ENCODE data around the gene CTNS. TPM values are rescaled to one million over a fixed set of nuclear protein-coding genes. Genes with fewer than 3 reads are reported as not detected.
A peak's percentile ranks its signal among the peaks of the same experiment; 100 is the strongest.

Gene CTNS
- total and polyA plus RNA-seq, 2 of the 13 experiments (the other 11 are each of a cell fraction or from before 2014, with no cell fraction given): 9.5 to 13.7 TPM

- TF ChIP-seq, protein P1, sequence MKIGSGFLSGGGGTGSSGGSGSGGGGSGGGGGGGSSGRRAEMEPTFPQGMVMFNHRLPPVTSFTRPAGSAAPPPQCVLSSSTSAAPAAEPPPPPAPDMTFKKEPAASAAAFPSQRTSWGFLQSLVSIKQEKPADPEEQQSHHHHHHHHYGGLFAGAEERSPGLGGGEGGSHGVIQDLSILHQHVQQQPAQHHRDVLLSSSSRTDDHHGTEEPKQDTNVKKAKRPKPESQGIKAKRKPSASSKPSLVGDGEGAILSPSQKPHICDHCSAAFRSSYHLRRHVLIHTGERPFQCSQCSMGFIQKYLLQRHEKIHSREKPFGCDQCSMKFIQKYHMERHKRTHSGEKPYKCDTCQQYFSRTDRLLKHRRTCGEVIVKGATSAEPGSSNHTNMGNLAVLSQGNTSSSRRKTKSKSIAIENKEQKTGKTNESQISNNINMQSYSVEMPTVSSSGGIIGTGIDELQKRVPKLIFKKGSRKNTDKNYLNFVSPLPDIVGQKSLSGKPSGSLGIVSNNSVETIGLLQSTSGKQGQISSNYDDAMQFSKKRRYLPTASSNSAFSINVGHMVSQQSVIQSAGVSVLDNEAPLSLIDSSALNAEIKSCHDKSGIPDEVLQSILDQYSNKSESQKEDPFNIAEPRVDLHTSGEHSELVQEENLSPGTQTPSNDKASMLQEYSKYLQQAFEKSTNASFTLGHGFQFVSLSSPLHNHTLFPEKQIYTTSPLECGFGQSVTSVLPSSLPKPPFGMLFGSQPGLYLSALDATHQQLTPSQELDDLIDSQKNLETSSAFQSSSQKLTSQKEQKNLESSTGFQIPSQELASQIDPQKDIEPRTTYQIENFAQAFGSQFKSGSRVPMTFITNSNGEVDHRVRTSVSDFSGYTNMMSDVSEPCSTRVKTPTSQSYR (CRISPR knock-in tag; IDR thresholded peaks at IDR 0.05; ENCODE audit: borderline replicate concordance): peak; percentile 46; the same call in 1 of the 2 replicates
- TF ChIP-seq ZNF841 (CRISPR knock-in tag; IDR thresholded peaks at IDR 0.05; ENCODE audit: borderline replicate concordance): no peak
- TF ChIP-seq ZNF263 (CRISPR knock-in tag; IDR thresholded peaks at IDR 0.05): peak; percentile 95
- TF ChIP-seq, protein P2, sequence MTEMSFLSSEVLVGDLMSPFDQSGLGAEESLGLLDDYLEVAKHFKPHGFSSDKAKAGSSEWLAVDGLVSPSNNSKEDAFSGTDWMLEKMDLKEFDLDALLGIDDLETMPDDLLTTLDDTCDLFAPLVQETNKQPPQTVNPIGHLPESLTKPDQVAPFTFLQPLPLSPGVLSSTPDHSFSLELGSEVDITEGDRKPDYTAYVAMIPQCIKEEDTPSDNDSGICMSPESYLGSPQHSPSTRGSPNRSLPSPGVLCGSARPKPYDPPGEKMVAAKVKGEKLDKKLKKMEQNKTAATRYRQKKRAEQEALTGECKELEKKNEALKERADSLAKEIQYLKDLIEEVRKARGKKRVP (CRISPR knock-in tag; IDR thresholded peaks at IDR 0.05): no peak
- TF ChIP-seq HIC2 (CRISPR knock-in tag; IDR thresholded peaks at IDR 0.05; ENCODE audit: low read depth): 0 out of 2 replicates have a peak, but pooled peaks have one; percentile 9
- peak; percentile 55; the same call in 1 of the 2 replicates for TF ChIP-seq MIER2 (CRISPR knock-in tag; IDR thresholded peaks at IDR 0.05)
- no peak for TF ChIP-seq ZNF780A (CRISPR knock-in tag; IDR thresholded peaks at IDR 0.05)
- TF ChIP-seq AKAP8 (CRISPR knock-in tag; IDR thresholded peaks at IDR 0.05): no peak
- TF ChIP-seq GTF3A (CRISPR knock-in tag; conservative IDR thresholded peaks at IDR 0.05): no peak
- TF ChIP-seq ZFY (CRISPR knock-in tag; IDR thresholded peaks at IDR 0.05): peak; percentile 49; the same call in 1 of the 2 replicates
- TF ChIP-seq FOXP1 (IDR thresholded peaks at IDR 0.05): no peak
- TF ChIP-seq FOXP1 (CRISPR knock-in tag; IDR thresholded peaks at IDR 0.05): no peak
- 0 out of 2 replicates have a peak, but pooled peaks have one; percentile 32 for TF ChIP-seq SRY (CRISPR knock-in tag; IDR thresholded peaks at IDR 0.05)
- TF ChIP-seq MXD4 (CRISPR knock-in tag; IDR thresholded peaks at IDR 0.05): peak; percentile 10; the same call in 1 of the 2 replicates
- peak; percentile 37 to 88 for TF ChIP-seq REST (IDR thresholded peaks at IDR 0.05; ENCODE audit: borderline replicate concordance in 1 of 2, low read depth in 1 of 2, low read length in 2 of 2)
- TF ChIP-seq KDM4B (CRISPR knock-in tag; IDR thresholded peaks at IDR 0.05): no peak
- TF ChIP-seq ZNF496 (CRISPR knock-in tag; IDR thresholded peaks at IDR 0.05; ENCODE audit: insufficient replicate concordance): no peak
- no peak for TF ChIP-seq ZNF296 (CRISPR knock-in tag; conservative IDR thresholded peaks at IDR 0.05)
- no peak for TF ChIP-seq ZSCAN31 (CRISPR knock-in tag; IDR thresholded peaks at IDR 0.05; ENCODE audit: low read depth)
- no peak for TF ChIP-seq POLR2AphosphoS2 (IDR thresholded peaks at IDR 0.05; ENCODE audit: low read depth, low read length)
- TF ChIP-seq ELF1 (CRISPR knock-in tag; IDR thresholded peaks at IDR 0.05): no peak
- no peak for TF ChIP-seq RORA (CRISPR knock-in tag; IDR thresholded peaks at IDR 0.05)
Observed at GRCh38 chr17:3695723-3696411, 59.3 kb downstream of the CTNS start, which contains the start of gene P2RX5 (continued).

Measured in HepG2 (cell line).